ENCODE data around the gene HTR3E. TPM values are rescaled to one million over a fixed set of nuclear protein-coding genes. Genes with fewer than 3 reads are reported as not detected.
"Not testable (repeated sequence)": the region's sequence is repeated elsewhere in the genome, so short reads cannot be mapped to it uniquely, and the experiment has no call there.

HTR3E gene, protein sequence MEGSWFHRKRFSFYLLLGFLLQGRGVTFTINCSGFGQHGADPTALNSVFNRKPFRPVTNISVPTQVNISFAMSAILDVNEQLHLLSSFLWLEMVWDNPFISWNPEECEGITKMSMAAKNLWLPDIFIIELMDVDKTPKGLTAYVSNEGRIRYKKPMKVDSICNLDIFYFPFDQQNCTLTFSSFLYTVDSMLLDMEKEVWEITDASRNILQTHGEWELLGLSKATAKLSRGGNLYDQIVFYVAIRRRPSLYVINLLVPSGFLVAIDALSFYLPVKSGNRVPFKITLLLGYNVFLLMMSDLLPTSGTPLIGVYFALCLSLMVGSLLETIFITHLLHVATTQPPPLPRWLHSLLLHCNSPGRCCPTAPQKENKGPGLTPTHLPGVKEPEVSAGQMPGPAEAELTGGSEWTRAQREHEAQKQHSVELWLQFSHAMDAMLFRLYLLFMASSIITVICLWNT
- not detected in 2 replicates for total RNA-seq (2014; rRNA removed; shearing (Covaris generic))

DNA sequence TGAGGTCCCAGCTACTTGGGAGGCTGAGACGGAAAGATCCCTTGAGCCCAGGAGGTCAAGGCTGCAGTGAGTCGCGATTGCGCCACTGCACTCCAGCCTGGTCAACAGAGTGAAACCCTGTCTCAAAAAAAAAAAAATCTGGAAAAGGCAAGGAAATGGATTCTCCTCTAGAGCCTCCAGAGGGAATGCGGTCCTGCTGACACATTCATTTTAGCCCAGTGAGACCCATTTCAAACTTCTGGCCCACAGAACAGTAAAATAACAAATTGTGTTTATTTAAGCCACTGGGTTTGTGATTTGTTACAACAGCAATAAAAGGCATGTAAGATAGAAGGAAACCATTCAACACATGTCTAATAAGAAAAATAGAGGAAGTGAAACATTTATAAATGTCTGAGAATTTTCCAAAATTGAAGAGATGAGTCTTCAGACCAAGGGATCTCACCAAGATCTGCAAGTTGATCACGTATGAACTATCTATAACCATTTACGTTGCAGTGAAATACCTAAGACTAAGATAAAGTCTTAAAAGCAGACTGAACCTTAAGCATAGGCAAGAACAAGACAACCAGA is at the start of gene HTR3E:
Gene HTR3E, plus strand, starts transcription at position 254 of the 573 bp plus-strand sequence. CDS start 466 bp downstream, outside the sequence.
- DNase-seq (ENCODE audit: low spot score): no peak

DNA sequence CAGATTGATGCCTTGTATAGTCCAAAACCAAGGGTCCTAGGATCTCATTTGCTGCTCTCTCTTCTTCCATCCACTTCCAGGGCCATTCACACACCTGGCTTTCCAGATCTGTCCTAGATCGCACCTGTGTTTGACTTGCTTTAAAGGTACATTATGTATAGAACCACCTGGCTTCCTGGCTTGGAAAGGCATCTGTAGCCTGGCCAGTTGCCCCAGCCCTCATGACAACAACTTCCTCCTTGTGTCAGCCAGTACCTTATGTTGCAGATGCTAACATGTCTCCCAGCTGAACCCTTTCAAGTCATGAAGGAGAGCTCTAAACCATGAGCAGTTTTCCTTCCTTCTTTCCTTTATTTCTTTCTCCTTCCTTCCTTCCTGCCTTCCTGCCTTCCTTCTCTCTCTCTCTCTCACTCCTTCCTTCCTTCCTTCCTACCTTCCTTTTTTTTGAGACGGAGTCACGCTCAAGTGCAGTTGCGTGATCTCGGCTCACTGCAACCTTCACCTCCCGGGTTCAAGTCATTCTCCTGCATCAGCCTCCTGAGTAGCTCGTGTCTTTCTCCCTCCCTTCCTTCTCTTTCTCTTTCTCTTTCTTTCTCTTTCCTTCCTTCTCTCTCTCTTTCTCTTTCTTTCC is 46.5 kb upstream of the HTR3E start:
- no peak for DNase-seq (ENCODE audit: low spot score)

DNA sequence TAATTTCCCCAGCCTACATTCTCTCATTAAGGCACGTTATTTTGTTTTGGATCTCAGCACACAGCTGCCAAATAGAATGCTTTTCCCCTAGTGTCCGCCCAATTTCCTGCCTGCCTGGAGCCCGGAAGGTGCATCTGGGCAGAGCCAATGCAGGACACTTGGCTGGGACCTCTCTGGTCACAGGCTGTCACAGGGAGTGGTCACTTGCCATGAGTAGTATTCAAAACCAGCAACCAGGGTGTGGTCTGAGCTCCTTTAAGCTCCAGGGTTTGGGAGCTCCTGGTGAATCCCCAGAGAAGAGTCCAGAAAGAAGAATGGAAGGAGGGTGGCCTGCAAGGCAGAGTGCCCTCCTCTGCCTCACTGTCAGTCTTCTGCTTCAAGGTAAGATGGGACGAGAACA is 44.1 kb upstream of the HTR3E start, which contains the start of gene HTR3C:
Gene HTR3C, plus strand, starts transcription at position 281 of the 400 bp plus-strand sequence. Its CDS starts 34 bp downstream, at position 315.
- DNase-seq (ENCODE audit: low spot score): no peak

DNA sequence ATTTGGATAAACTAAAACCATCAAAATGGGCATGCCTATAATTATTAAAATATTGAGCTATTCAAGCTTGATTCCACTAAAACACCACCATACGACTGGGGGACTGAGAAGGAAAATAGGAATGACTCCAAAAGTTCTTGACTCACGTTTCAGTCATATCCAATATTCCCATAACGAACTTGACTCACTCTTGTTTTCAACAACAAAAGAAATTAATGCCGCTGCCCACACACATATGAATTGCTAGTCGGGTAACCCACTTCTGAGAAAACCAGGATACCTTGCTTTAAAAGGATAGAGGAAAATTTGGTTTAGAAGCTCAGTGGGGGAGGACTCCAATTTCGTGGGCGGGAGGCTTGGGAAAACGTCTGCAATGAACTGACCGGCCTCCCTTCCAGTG is 38.8 kb upstream of the HTR3E start:
- no peak for DNase-seq (ENCODE audit: low spot score)

DNA sequence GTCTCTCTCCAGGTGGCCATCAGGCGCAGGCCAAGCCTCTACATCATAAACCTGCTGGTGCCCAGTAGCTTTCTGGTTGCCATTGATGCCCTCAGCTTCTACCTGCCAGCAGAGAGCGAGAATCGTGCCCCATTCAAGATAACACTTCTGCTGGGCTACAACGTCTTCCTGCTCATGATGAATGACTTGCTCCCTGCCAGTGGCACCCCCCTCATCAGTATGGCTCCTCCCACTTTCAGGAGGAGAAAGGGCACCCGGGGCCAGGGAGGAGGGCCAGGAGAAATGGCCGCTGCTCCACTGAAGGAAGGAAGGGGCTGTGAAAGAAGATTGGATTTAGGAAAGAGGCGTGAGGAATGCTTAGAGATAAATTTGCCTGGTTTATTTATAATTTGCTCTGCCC is 37.4 kb upstream of the HTR3E start:
- DNase-seq (ENCODE audit: low spot score): no peak

DNA sequence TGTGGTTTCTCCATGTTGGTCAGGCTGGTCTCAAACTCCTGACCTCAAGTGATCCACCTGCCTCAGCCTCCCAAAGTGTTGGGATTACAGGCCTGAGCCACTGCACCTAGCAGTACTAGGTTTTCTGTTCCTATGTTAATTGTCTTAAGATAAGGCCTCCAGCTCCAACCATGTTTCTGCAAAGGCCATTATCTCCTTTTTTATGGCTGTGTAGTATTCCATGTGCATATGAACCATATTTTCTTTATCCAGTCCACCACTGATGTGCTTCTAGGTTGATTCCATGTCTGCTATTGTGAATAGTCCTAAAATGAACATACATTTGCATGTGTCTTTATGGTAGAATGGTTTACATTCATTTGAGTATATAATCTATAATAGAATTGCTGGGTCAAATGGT is 34.2 kb upstream of the HTR3E start:
- no peak for DNase-seq (ENCODE audit: low spot score)

DNA sequence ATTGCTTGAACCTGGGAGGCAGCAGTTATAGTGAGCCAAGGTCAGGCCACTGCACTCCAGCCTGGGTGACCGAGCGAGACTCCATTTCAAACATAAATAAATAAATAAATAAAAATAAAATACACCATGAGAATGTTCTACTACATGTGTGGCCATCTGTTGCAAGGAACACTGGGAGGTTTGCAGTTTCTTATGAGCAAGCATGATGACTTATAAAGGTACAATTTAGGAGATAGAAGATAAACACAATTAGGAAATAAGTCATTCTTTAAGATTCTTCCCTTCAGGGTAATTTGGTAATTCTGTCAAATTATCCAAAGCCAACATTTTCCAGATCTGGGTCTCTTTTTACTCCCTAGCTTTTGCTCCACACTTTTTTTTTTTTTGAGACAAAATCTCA is 30.7 kb upstream of the HTR3E start:
- no peak for DNase-seq (ENCODE audit: low spot score)

DNA sequence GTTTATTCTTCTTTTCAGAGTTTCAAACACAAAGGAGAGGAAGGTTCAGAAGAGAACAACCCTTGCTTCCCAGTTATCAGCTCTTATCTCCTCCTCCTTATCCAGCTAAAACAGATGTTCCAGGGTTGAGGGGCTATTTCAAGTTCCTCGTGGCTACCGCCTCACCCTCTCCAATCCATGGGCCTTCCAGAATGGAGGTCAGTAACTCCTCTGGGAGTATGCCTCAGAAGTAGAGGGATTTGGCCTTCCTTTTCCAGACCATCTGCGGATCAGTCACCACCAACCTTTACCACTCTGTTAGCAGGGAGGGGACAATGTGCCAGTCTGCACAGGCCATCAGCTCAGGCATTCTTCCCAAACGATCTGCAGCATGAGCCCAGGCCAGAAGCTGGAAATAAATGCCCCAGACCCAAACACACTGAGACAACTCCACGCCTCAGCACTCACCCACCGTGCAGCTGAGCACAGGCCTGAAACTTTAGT is 29.2 kb upstream of the HTR3E start:
- DNase-seq (ENCODE audit: low spot score): no peak

DNA sequence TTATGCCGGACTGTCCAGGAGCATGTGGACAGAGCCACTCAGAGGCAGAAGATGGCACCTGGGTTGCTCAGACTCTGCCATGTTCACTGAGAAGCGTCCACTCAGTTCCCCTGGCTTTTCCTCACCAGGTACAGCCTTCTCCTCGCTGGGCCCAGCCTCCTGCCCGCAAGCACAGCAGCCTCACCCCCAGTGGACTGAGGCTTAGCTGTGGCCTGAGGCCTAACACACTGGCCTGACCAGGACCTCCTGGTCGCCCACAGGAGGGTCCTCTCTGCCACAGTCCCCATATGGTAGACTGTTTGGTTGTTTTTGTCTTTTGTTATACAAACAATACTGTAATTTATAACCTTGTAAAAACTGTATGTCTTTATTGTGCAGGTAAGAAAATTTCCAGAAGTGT is 28.5 kb upstream of the HTR3E start:
- DNase-seq (ENCODE audit: low spot score): no peak

DNA sequence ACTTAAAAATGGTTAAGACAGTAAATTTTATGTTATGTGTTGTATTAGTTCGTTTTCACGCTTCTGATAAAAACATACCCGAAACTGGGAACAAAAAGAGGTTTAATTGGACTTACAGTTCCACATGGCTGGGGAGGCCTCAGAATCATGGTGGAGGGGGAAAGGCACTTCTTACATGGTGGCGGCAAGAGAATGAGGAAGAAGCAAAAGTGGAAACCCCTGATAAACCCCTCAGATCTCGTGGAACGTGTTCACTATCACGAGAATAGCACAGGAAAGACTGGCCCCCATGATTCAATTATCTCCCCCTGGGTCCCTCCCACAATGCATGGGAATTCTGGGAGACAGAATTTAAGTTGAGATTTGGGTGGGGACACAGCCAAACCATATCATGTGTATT is 25.7 kb upstream of the HTR3E start:
- DNase-seq (ENCODE audit: low spot score): not testable (repeated sequence)

DNA sequence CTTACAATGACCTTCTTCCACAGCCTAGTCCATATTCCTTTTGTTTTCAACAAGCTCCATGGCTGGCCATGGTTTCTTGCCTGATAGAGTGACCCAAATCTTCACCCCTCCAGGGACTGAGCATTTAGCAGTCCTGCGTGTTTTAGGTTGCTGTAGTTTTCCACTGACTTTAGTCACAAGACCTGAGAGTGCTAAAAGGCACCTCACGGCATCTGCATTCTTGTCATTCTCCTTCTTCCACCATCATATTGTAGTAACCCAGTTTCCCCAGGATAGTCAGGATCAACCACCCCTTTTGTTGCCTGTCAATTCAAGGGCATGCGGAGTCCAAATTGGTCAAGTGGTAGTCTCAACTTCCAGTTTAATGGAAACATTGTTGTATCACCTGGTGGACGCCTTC is 23.2 kb upstream of the HTR3E start:
- no peak for DNase-seq (ENCODE audit: low spot score)

DNA sequence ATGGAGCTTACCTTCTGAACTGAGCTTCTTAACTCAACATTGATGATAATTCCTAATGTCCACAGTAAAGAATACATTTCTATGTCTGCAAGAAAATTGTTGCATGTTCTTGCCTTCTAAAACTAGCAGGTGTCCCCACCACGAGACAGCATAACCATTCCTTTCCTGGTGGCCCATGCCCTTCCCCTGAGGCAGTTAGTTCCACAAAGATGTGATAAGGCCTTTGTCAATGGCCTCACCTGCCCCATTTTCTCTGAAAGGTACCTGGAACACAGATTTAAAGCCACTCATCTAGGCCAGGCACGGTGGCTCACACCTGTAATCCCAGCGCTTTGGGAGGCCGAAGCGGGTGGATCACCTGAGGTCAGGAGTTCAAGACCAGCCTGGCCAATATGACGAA is 21.0 kb upstream of the HTR3E start:
- no peak for DNase-seq (ENCODE audit: low spot score)

DNA sequence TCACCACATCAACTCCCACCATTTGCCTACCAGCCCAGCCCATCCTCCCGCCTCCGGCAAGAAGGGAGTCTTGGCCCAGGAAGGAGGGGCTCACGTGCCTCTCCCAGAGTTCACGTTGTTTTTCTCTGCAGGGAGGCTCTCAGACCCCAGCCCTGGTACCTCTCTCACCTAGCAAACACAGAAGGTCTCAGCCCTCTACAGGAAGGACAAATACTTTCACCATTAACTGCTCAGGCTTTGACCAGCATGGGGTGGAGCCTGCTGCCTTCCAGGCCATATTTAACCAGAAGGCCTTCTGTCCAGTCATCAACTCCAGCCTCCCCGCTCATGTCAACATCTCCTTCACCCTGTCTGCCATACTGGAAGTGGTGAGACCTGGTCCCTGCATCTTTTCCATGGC is 19.0 kb upstream of the HTR3E start:
- DNase-seq (ENCODE audit: low spot score): no peak

DNA sequence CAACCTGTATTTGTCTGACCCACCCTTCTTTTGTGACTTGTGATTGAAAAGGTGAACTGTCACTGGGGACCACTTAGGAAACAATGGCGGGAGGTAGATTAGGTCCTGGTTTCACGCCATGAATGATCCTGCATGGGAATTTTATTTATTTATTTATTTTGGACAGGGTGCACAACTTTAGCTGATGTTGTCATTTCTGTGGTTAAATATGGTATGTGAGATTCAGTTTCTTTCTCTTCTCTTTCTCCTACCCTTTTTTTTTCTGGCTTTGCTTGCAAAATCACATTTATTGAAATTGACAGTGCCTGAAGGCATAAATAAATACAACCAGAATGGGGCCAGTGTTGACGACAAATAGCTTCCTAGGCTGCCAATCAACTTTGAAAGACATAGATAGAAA is 18.0 kb upstream of the HTR3E start:
- DNase-seq (ENCODE audit: low spot score): no peak

DNA sequence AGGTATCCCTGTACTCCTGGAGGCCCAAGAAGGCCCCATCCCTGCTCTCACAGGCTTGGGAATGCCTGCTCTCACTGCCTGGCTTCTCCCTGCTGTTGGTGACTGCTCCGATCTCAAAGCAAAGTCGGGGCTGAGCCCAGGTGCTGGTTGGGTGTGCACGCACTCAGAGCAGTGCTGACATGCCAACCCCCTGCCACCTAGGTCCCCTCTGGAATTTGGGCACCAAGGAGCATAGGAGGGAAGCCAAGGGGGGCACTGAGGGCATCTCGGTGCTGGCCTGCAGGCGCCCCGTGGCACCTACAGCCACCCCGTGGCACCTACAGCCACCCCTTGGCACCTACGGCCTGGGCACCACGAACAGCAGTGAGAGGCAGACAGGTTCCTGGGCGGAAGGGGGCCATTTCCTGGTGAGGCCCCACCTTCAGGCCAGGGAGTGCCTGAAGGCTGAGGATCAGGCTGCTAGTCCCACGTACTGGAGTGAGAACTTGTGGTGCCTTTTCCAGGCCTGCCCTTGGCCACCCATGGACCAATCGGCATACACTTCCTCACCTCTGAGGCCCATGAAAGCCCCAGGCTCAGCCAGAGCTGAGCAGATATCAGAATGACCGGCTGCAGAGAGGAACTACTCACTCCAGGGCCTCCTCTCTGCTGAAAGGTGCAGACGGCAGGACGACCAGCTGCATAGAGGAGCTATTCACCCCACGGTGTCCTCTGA is 15.6 kb upstream of the HTR3E start:
- no peak for DNase-seq (ENCODE audit: low spot score)

DNA sequence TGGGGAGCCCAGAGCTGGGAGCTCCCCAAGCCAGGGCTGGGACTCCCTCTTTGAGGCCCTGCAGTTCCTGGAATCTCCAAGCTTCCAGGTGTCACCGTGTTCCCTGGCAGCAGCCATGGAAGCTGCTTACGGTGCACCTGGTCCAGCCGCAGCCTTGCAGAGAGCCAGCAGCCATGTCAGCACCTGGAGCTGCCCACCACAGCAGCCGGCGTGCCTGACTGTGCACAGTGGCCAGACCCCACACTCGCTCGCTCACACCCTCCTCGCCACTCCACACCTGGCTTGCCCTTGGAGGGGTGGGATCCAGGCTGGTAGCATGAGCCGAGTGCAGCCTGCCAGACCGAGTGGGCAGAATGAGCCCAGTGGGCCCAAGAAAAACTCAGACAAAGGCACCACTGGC is 14.8 kb upstream of the HTR3E start:
- DNase-seq (ENCODE audit: low spot score): no peak

DNA sequence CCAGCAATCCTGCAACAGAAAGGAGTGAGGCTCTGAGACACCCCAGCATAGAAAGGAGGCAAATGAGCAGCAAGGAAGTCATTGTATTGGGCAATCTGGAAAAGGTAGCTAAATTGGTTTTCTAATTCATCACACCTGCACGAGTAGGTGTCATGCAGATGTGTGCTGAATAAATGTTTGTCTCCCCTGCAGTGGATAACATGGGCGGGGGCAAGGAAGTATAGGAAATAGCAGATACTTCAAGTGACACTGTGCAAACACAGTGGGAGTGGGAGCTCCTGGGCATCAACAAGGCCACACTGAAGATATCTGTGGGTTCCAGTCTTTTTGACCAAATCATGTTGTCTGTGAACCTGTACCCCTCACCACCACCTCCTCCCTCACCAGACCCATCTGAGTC is 14.4 kb upstream of the HTR3E start:
- no peak for DNase-seq (ENCODE audit: low spot score)

DNA sequence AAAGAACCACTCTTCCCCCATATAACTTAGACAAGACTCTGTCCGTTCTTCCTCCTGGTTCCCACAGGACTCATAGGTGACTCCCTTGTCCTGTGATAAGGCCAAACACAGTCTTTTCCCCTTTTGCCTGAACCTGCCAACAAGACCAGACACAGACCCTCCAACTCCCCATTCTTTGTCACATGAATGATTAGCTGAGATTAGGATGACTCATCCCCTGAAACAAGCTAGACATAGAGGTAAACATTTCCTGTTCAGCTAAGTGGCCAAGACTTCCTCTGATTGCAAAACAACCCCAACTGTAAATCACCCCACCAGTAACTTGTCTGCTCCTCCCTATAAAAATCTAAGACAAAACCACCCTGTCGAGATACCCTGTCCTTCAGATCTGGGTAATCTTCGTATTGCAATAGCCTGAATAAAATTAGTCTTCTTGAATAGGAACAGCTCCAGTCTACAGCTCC is 11.4 kb upstream of the HTR3E start:
- DNase-seq (ENCODE audit: low spot score): no peak

DNA sequence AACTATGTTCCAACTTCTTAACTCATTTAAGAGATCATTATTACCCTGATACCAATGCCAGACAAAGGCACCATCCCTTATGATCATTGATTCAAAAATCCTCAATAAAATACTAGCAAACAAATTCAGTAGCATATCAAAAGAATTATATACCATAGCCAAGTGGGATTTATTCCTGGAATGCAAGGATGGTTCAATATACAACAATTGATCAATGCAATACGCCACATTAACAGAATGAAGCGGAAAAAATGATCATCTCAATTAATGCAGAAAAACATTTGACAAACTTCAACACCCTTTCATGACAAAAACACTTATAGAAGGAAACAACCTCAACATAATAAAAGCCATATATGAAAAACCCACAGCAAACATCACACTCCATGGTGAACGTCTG is 4.7 kb upstream of the HTR3E start:
- no peak for DNase-seq (ENCODE audit: low spot score)

DNA sequence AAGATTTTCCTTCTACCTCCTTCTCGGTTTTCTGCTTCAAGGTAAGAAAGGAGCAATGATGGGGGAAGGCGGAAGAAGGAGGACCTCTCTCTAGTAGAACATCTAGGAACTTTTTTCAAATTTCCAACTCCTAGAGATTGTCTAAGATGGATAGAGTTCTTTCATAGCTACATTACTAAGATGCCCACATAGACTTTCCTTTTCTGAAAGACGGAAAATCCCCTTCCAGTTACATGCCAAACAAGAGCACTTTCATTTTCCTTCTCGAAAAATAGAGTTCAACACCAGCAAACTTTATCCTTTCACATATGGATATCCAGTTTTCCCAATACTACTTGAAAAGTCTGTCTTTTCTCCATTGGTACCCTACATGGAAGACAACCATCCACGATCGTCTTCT is 692 bp downstream of the HTR3E start:
- DNase-seq (ENCODE audit: low spot score): no peak

DNA sequence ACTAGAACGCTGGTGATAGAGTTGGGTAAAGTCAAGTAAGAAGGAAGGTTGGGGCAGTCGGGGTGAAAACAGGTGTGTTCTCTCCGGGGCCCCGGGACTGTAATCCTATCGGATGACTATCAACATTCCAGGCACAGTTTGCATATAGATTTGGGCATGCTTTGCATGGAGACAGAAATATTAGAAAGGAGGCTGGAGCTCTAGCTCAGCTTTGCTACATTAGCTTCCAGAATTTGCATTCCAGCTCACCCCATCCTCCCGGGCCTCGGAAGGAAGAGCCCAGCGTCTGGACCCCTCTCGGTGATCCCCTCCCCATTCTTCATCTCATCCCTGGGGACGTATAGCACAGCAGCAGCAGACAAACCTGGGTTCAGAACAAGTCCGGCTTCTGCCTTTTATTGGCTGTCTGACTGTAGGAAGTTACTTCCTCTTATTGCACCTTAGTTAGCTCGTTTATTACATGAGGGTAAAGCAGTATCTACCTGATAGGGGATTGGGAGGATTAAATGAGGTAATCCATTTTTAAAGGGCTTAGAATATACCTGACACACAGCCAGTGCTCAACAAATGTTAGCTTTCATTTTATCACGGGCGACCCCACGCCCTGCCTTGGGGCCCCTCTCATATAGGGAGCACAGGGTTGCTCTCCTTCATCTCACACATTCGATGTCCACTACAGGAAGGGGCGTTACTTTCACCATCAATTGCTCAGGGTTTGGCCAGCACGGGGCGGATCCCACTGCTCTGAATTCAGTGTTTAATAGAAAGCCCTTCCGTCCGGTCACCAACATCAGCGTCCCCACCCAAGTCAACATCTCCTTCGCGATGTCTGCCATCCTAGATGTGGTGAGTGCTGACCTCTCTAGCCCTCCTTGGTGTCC is 3.2 kb downstream of the HTR3E start:
- DNase-seq (ENCODE audit: low spot score): no peak
